ENCODE results near the gene TMEM242.
"Not testable (repeated sequence)": the region's sequence is repeated elsewhere in the genome, so short reads cannot be mapped to it uniquely, and the experiment has no call there.

The TMEM242 gene

DNA sequence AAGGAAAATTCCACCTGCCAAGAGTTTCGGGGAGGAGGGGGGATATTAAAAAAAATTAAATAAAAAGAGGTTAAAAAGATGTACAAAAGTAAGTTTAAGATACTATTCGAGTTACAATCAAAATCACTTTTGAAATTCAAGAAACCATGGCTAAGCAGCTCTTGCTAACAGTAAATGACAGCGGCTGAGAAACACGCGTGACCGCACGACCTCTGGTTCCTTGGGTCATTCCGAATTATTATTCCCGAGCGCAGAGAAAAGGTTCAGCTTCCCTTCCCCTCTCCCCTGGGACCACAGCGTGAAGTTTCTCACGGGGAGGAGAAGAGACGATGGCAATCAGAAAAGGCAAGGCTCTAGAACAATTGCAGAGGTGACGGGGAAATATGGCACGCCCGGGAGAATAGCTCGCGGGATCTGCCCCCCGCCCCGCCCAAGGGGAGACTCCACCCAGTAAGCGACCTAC, 496 bp downstream of the TMEM242 start:
- DNase-seq: no peak

DNA sequence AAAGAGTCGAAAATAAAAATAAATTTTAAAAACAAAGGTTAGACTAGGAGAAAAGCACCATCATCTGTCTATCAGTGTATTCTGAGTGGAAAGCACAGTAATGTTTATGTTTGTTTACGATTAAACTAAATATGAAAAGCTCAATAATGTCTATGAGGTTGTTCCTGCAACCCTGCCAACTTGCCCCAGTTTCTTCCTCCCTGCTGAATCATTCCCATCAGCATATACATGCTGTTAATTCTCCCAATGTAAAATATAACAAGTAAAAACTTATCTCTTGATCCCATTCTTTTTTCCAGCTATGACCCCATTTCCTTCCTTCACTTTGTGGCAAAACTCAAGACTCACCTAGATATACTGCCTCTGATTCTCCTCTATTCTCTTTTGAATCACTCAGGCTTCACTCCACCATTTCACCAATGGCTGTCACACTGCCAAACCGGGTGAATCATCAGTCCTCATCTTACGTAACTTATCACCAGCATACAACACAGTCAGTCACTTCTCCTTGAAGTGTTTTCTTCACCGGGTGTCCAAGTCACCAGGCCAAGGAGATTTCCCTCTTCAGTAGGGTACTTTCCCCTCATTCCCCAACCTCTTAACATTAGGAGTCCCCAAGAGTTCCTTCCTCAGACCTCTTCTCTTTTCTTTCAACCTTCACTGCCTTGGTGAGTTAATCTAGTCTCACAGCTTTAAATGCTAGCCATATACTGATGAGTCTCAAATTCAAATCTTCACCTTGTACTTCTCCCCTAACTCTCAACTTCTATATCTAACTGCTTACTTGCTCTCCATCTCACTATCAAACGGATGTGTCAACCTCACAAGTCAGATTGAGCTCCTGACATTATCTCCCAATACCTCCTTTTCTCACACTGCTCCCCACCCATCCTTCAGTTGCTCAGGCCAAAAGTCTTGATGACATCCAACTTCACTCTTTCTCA, 6.2 kb downstream of the TMEM242 start:
- DNase-seq: no peak

DNA sequence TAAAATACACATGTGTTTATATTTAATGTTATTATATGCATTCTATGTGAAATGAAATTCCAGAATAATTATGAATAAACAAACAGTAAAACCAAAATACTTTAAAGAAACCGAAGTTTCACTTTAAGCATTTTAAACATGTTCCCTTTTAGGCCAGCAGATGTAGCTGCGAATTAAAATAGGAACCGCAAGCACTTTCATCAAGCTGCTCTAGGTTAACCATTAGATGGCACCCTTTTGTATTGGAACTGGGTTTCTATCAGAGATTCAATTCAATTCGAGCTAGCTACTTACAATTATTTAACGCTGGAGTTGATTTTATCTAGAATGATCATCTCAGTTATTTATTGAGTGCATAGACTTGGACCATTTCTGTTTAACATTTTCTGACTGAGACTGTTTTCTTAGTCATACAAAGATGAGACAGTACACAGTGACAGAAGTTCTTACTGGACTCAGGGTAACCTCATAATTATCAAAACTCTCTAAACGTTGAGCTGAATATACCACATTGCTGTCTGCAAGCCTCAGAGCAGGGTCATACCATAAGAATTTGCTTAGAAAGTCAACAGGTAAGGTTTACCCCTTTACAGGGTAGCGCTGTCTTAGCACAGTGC, 8.5 kb downstream of the TMEM242 start:
- no peak for DNase-seq

DNA sequence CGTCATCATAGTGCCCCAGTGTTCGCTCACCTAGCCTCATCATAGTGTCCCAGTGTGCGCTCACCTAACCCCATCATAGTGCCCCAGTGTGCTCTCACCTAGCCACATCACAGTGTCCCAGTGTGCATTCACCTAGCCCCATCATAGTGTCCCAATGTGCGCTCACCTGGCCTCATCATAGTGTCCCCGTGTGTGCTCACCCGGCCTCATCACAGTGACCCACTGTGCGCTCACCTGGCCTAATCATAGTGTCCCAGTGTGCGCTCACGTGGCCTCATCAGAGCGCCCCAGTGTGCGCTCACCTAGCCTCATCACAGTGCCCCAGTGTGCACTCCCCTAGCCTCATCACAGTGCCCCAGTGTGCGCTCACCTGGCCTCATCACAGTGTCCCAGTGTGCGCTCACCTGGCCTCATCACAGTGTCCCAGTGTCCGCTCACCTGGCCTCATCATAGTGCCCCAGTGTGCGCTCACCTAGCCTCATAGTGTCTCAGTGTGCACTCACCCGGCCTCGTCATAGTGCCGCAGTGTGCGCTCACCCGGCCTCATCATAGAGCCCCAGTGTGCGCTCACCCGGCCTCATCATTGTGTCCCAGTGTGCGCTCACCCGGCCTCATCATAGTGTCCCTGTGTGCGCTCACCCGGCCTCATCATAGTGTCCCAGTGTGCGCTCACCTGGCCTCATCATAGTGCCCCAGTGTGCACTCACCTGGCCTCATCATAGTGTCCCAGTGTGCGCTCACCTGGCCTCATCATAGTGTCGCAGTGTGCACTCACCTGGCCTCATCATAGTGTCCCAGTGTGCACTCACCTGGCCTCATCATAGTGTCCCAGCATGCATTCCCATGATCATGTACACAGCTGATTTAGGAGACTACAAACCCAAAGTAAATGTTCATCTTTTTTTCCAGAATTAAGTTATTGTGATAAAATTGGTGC, 9.5 kb downstream of the TMEM242 start:
- DNase-seq: no peak

DNA sequence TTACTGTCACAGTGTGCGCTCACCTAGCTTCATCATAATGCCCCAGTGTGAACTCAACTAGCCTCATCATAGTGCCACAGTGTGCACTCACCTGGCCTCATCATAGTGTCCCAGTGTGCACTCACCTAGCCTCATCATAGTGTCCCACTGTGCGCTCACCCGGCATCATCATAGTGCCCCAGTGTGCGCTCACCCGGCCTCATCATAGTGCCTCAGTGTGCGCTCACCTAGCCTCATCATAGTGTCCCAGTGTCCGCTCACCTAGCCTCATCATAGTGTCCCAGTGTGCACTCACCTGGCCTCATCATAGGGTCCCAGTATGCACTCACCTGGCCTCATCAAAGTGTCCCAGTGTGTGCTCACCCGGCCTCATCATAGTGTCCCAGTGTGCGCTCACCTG, 10.6 kb downstream of the TMEM242 start:
- no peak for DNase-seq

DNA sequence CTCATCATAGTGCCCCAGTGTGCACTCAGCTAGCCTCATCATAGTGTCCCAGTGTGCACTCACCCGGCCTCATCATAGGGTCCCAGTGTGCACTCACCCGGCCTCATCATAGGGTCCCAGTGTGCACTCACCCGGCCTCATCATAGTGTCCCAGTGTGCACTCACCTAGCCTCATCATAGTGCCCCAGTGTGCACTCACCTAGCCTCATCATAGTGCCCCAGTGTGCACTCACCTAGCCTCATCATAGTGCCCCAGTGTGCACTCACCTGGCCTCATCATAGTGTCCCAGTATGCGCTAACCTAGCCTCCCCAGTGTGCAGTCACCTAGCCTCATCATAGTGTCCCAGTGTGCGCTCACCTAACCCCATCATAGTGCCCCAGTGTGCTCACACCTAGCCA, 12.6 kb downstream of the TMEM242 start:
- DNase-seq: not testable (repeated sequence)

DNA sequence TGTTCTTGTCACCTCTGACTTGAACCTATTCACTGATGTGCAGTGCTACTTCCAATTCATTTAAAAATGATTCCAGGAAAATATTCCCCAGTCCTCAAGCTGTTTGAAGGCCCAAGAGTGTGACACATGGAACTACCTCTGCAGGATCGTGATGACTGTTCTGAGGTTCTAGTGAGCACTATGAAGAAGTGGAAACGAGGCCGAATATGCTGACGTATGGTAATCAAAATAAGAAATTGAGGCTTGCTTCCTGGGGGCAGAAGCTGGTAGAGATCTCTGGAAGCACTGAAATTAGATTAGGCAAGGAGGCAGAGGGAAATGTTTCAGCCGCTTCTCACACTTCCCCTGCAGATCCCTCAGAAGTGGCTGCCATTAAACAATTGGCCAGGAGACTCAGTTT, 15.7 kb downstream of the TMEM242 start:
- DNase-seq: no peak

DNA sequence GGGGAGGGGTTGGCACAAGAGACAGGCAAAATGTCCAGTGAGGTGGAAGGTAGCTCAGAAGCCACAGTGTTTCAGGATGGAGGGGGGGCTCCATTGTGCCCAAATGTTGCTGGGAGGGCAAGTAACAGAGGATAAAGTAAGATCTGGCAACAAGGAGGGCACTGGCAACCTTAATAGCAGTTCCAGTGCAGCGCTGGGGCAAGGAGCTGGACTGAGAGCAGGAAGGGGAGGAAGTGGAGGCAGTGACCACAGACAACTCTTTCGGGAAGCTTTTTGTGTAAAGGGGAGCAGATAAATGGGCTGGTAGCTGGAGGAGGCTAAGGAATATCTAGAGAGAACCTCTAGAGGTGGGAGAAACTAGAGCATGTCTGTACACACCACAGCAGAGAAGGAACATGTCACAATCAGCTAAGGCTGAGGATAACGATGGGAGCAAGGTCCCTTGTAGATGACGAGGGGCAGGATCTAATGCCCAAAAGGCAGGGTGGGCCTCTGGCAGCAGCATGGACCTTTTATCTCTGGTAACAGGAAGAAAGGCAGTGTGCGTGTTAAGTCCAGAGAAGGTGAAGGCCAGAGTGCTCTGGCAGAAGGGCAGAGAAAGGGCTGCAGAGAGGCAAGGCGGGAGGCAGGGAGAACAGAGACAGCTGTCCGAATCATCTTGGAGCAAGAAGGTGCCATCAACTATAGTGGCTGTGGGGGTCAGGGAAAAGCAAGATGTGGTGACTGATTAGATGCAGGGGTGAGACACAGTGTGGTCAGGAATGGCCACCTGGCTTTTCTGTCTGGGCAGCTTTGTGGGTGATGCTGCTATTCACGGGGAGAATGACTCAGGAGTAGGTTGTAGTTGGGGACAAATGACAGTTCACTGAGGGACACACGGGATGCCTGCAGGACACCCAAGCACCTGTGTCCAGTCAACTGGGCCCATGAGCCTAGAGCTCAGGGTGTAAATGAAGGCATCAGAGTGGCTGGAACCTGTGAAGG, 17.4 kb downstream of the TMEM242 start:
- no peak for DNase-seq

DNA sequence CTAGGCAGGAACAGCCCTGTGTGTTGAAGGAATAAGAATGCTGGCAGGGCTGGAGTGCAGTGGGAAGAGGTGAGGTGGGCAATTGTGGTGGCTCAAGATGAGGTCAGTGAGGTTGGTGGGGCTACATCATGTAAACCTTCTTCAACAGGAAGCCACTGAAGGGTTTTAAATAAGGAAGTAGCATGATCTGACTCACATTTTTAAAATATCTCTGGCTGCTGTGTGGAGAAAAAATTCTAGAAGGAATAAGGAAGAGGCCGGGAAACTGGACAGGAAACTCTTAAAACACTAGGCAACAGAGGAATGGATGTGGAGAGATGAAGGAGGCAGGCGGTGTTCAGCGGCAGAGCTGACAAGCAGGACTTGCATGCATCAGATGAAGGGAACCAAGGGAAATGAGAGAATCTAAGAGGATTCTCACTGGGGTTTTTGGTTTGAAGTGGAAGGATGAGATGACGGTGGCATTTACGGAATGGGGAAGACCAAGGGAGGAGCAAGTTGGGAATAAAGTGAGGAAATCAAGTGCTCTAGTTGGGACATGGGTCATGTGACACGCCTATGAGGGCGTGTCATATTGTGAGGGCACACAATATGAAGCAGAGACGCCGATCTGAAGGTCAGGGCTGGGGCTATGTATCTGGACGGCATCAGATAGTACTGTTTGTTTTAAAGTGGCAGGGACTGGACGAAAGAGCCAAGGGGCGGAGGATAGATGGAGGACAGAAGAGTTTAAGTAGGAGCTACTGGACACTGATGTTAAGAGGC, 18.2 kb downstream of the TMEM242 start:
- no peak for DNase-seq

DNA sequence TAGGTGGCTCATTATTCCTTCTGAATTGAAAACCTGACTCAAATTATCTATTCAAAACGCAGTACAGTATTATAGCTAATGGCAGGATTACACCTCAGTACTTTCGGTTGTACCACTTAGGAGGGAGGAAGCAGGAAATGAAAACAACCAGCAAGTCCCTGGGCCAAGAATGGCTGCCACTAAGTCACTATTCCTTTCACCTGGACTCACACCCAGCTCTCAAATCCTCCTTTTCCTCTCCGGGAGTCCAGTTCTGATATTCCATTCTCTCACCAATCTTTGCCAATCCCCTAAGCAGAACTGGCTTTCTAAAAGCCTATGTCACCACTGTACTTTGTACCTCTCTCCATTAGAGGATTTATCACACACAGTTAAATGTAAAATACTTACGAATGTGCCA, 20.6 kb downstream of the TMEM242 start:
- DNase-seq: no peak

DNA sequence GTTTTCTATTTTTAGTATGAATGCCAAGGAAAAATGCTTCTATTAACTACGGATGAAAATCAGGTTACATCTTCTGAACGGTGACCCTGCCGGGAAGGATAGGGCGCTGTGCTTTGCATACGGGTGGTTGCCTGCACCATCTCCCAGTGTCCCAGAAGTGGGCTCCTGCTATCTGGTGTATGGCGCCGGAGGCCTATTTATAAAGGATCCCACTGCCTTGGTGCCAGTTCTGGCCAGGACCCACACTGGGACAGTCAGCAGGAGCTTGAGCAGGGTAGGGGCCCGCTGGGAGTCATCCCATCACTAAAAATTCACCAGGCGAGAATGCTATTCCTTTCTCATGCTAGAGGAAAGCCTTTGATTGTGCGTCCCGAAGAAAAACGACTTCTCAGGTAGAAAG, 22.9 kb downstream of the TMEM242 start:
- DNase-seq: no peak

DNA sequence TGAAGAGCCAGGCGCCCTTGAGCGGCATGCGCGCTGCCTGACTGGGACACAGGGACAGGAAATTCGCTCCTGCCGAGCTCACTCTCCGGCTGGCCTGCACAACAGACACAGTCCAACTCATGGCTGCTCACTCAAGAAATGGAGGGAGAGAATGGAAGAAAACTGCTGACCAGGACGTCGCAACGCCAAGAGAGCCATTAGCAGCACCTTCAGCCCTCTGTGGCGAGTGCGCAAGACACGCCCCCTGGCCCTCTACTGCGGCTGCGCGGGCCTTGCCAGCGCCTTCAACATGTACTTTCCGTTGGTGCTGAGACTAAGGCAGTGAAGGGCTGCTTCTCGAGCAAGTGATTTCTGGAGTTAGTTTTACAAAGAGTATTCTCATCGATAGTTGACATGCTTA, 23.3 kb downstream of the TMEM242 start:
- DNase-seq: no peak

DNA sequence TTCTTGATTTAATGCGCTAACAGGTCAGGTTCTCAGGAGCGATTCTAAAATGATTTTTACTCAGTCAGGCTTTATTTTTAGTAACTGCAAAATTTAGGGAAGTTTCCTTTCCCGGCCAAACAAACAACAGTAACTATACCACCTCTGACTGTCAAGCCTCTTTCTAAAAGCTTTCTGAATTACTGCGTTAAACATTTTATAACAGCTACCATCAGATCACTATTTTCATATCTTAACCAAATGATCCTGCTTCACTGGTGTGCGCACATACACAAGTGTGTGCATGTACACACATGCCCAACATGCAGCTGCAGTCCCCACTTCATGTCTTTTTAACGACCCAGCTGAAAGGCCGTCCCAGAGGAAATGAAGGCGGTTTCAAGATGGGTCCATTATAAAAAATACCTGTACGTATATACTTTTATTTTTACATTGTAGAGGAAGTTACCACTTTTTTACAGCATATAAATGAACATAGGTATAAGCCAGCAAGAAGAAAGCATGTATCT, 25.0 kb downstream of the TMEM242 start:
- no peak for DNase-seq

DNA sequence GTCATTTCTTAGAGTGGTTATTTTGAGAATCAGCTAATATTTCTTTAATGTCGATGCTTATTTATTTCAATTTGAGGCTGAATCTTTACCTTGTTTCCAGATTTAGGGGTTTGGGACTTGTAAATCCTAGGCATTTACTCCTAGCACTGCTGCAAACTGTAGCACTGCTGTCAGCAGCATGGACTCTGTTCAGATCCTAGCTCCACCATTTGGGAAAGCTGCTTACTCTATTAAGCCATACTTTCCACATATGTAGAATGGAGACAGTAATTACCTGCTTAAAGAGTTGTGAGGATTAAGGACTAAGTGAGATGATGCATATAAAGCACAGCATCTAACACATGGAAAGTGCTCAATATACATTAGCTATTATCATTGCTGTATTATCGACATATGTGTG, 28.7 kb downstream of the TMEM242 start:
- peak in 1 of 2 experiments; percentile 20 for DNase-seq

DNA sequence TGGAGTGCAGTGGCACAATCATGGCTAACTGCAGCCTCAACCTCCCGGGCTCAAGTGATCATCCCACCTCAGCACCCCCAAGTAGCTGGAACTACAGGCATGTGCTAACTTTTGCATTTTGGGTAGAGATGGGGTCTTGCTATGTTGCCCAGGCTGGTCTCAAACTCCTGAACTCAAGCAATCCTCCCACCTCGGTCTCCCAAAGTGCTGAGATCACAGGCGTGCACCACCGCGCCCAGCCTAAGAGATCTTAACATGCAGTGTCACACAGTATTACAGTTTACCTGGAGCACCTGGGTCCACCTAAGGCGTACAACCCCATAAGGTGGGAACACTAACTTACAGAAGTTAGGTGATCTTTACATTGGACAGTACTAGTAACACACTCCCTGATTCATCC, 29.5 kb downstream of the TMEM242 start:
- DNase-seq: no peak

DNA sequence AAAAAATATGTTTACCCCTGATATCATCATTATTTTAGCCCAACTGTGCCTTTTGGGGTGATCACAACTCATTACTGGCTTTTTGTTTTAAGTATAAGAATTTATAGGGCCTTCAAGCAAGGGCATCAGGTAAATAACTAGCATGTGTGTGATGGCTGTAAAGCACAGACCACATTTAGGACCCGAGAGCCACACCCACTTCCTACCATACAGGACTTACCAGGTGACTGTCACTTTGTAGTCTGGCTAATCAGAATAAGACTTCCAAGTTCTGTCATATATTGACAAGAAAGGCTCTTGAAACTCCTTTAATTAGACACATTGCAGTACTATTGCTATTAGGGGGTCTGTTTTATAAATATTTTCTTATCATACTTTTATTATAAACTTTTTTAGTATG, 31.1 kb downstream of the TMEM242 start:
- no peak for DNase-seq

DNA sequence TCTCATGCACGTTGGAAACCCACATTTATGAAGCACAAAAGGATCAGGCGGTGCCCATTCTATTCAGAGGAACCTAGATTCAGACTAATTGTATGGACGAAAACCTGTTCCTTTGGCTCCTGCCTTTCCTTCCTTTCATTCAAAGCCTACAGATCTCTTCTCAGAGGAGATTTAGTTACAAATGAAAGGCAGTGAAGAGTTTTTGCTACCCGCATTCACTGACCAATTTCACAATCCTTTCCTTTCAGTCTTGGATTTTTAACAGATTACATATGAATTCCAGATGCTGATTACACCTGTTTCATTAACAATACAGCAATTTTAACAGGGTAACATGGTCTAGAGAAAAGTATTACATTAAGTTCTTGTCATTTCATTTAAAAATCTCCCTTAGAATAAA, 32.0 kb downstream of the TMEM242 start:
- no peak for DNase-seq

DNA sequence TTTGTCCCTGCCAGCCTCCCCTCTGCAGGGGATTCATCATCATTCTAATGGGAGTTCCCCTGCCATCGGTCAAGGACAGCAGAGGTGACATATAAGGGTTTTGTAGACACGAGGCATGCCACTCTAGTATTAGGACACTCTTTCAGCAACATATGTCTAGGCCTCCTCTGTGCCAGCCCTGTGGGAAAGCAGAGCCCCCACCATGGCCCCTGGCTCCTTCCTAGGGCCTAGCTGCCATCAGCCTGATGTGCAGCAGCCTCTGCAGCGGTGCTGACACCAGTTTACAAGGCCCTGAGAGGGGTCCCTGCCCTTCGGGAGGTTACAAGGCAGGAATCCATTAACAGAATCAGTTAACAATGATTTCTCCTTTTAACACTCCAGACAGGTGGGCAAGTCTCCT, 32.5 kb downstream of the TMEM242 start:
- DNase-seq: no peak

DNA sequence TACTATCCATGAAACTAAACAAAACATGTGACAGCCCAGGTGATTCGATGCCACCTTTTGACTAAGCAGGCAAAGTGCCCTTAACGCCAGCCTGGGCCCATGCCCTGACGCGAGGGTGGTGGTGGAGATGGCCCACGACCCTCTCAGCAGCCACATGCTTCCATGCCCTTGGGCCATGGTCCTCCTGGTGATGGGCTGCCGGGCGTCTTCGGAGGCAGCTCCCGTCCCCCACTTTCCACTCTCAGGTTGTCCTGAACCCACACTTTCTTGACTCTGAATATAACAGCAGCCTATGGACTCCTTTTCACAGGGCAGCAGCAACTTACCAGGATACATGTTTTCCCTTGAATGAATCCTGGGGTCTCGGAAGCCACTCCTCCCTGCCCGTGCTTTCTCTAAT, 33.6 kb downstream of the TMEM242 start:
- DNase-seq: no peak

DNA sequence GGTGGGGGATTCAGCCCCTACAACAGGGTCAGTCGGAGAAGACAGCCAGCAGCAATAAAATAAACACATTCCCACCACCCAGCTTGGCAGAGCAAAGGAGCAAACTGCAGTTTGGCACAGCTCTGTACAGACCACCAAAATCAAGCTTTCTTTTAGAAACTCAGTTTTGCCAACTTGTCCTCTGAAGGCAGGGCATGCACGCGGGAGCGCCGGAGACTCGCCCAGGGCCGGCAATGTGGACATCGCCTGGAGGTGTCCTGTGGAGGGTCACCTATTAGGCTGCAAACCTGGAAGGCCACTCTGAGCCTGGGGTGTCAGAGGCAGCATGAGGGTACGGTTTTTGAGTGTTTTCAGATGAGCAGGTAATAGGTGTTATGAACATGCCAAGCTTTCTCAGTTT, 34.7 kb downstream of the TMEM242 start:
- no peak for DNase-seq

DNA sequence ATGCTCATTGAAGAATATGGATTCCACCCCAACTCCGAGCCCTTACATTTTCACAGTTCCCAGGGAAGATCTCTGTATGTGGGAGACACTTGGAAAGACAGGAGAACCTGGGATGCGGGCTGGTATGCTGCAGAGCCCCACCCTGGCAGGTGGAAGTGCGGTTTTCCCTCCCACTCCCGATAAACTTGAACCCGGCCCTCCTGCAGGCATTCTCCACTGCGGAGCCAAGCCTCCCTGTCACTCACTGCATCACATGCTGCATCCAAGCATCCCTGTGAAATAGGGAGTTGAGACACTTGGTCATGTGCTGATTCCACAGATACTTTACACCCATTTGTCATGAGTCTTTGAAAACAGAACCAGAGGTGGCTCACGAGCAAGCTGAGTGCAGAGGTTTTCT, 35.4 kb downstream of the TMEM242 start:
- no peak for DNase-seq
